Activated naive CD8-positive, alpha-beta T cell treated with anti-CD3 and anti-CD28 coated beads for 36 hours (primary cell): ENCODE results near the gene HEXD. TPM values are rescaled to one million over a fixed set of nuclear protein-coding genes. Genes with fewer than 3 reads are reported as not detected.

Source experiments
- DNase-seq: peaks from one replicate; pipeline ENCODE4 v3.0.0; 2021
- H3K27ac Mint-ChIP-seq: one replicate; pipeline ENCODE4 v1.8.0; 2022; ENCODE audit warnings: mild to moderate bottlenecking, moderate library complexity, mixed read lengths
- H3K27me3 Mint-ChIP-seq: one replicate; pipeline ENCODE4 v1.8.0; 2022; ENCODE audit warnings: mild to moderate bottlenecking, mixed read lengths
- H3K36me3 Mint-ChIP-seq: one replicate; pipeline ENCODE4 v1.8.0; 2021; ENCODE audit warnings: mild to moderate bottlenecking, mixed read lengths
- H3K4me1 Mint-ChIP-seq: one replicate; pipeline ENCODE4 v1.8.0; 2021; ENCODE audit warnings: mixed read lengths
- H3K4me3 Mint-ChIP-seq: one replicate; pipeline ENCODE4 v1.8.0; 2022; ENCODE audit warnings: mild to moderate bottlenecking, moderate library complexity, mixed read lengths
- H3K9me3 Mint-ChIP-seq: one replicate; pipeline ENCODE4 v1.8.0; 2022; ENCODE audit warnings: mixed read lengths
- total RNA-seq, 2 experiments: library from RNA; stranded (reverse); gene quantifications; one replicate each; pipeline ENCODE4 v1.2.3, GENCODE V29; 2021

HEXD gene
- total RNA-seq, 2 experiments from 2014 or later, result 17.3 to 20.3 TPM

DNA sequence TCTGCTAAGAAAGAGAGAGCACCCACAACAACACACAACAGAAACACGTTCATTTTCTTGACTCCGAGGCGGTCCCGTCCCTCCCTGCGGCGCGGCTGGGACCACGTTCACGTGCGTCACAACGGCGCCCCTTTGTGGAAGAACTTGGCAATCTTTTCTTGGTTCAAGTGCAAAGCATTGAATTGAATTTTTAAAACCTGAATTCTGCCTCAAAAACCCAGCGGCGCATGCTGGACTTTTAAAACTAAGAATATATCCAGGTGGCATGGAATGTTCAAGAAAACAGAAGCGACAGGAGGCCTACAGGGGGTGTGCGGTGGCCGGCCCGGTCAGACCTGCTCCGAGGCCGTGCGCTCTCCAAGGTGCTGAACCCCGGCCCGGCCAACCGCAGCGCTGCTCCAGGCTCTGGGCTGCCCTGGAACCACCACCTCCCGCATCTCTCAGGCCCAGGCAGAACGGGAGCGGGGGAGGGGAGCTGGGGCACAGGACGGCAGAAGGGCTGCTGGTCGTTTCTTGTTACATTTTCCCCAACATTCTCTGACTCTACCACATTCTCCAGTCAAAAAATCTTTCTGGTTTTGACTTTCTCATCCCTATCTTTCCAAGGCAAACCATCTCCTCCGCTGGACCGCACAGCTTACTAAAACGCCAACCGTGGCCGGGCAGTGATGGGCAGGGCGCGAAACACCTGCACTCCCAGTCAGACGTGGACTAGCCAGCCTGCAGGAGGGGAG is 3.4 kb upstream of the HEXD start:
- Mint-ChIP-seq H3K27ac (peak overlapping the region; percentile 23), H3K9me3 (no peaks in the 10 kb centered on the region), H3K4me3 (peak overlapping the region; percentile 18), H3K36me3 (peaks cover 5% of the 10 kb centered on the region), H3K27me3 (no peaks in the 10 kb centered on the region), H3K4me1 (peaks cover 17% of the 10 kb centered on the region)
- DNase-seq, result peak; percentile 75

DNA sequence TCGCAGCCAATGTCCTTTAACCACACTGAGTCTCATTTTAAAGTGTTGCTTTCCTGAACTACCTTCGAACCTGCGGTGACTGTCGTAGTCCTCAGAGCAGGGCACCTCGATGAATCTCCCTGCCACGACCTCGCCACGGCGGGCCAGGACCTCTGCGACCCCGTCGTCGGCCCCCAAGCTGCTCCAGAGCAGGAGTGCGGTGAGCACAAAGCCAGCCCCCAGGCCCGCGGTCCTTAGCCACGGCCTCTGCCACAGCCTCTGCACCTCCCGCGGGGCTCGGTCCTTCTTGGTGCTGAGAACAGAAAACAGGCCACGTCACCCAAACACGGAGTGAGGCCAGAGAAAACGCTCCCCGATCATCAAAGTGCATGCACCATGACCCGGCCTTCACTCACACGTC is 2.8 kb upstream of the HEXD start:
- no peak overlapping the region for H3K4me3 Mint-ChIP-seq
- no peaks in the 10 kb centered on the region for H3K9me3 Mint-ChIP-seq
- H3K27me3 Mint-ChIP-seq, result no peaks in the 10 kb centered on the region
- no peak overlapping the region for H3K27ac Mint-ChIP-seq
- H3K36me3 Mint-ChIP-seq, result peaks cover 10% of the 10 kb centered on the region
- no peak for DNase-seq
- peaks cover 23% of the 10 kb centered on the region for H3K4me1 Mint-ChIP-seq

DNA sequence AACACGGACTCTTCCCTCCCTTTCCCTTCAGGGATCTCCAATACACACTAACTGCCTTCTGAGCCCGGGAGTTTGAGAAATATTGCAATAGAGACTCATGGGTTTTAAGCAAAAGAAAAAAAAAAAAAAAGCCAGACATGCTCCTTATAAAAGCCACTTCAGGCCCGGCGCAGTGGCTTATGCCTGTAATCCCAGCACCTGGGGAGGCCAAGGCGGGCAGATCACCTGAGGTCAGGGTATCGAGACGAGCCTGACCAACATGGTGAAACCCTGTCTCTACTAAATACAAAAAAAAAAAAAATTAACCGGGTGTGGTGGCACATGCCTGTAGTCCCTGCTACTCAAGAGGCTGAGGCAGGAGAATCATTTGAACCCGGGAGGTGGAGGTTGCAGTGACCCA is 2.4 kb upstream of the HEXD start:
- H3K4me1 Mint-ChIP-seq, result peaks cover 23% of the 10 kb centered on the region
- no peaks in the 10 kb centered on the region for H3K9me3 Mint-ChIP-seq
- peaks cover 10% of the 10 kb centered on the region for H3K36me3 Mint-ChIP-seq
- no peaks in the 10 kb centered on the region for H3K27me3 Mint-ChIP-seq
- DNase-seq, result no peak
- no peak overlapping the region for H3K27ac Mint-ChIP-seq
- H3K4me3 Mint-ChIP-seq, result no peak overlapping the region

- DNase-seq, result no peak
- no peak overlapping the region for H3K27ac Mint-ChIP-seq
- no peaks in the 10 kb centered on the region for H3K9me3 Mint-ChIP-seq
- no peak overlapping the region for H3K4me3 Mint-ChIP-seq
- peaks cover 10% of the 10 kb centered on the region for H3K36me3 Mint-ChIP-seq
- peaks cover 23% of the 10 kb centered on the region for H3K4me1 Mint-ChIP-seq
- no peaks in the 10 kb centered on the region for H3K27me3 Mint-ChIP-seq
These were observed 1.9 kb upstream of the HEXD start for GRCh38 chr17:82416264-82416663.

DNA sequence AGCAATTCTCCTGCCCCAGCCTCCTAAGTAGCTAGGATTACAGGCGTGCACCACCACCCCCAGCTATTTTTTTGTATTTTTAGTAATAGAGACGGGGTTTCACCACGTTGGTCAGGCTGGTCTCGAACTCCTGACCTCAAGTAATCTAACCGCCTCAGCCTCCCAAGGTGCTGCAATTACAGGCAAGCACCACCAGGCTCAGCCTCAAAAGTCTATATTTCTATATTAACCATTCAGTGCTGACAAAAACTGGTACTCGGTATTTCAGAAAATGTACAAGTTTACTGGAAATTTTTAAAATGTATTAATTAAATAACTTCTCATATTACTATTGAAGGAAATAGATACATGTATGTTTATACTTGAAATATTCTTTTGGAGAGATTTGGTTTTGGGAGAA is 1.4 kb upstream of the HEXD start:
- Mint-ChIP-seq H3K27ac (no peak overlapping the region), H3K36me3 (peaks cover 10% of the 10 kb centered on the region), H3K9me3 (no peaks in the 10 kb centered on the region), H3K4me1 (peaks cover 23% of the 10 kb centered on the region), H3K27me3 (no peaks in the 10 kb centered on the region), H3K4me3 (no peak overlapping the region)
- no peak for DNase-seq

GRCh38 chr17:82419540-82419939 is 1.4 kb downstream of the HEXD start:
- Mint-ChIP-seq H3K36me3 (peaks cover 19% of the 10 kb centered on the region), H3K4me1 (peaks cover 21% of the 10 kb centered on the region), H3K27ac (peak overlapping the region; percentile 74), H3K9me3 (no peaks in the 10 kb centered on the region), H3K4me3 (peak overlapping the region; percentile 76), H3K27me3 (no peaks in the 10 kb centered on the region)
- DNase-seq, result no peak

DNA sequence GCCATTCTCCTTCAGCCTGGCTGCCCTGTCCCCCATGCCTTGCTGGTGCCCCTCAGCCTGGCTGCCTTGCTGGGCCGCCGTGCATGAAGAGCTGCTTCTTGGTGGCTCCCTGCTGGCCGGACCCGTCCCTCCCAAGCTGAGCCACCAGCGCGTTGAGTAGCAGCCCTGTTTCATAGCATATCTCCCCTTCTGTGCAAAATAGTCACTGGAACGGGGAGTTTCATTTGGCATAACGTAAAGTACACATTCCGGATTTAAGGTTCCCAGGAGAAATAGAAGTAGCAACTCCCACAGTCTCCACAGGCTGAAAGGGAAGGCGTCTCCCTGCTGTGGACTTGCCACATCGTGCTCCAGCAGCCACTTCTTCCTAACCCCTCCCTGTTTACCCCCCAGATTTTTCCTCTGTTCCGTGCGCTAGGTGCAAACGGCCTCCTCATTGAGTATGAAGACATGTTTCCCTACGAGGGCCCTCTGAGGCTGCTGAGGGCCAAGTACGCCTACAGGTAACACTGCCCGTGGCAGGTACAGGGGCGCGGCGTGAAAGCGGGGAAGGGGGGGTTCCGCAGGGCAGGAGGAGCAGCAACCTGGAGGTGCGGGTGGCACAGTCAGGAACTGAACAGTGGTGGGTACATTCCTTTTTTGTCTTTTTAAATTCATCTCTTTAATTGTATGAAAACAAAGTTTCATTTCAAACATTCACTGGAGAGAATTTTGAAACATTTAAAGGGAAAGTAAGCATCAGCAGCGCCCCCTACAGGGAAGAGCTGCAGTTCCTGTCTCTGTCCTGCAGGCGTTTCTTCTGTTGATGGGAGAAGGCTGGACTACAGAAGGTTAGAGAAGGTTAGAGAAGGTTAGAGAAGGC is 6.1 kb downstream of the HEXD start:
- DNase-seq, result peak; percentile 43
- Mint-ChIP-seq H3K4me1 (peaks cover 12% of the 10 kb centered on the region), H3K27me3 (no peaks in the 10 kb centered on the region), H3K27ac (peak overlapping the region; percentile 34), H3K36me3 (peaks cover 16% of the 10 kb centered on the region), H3K9me3 (no peaks in the 10 kb centered on the region), H3K4me3 (no peak overlapping the region)

DNA sequence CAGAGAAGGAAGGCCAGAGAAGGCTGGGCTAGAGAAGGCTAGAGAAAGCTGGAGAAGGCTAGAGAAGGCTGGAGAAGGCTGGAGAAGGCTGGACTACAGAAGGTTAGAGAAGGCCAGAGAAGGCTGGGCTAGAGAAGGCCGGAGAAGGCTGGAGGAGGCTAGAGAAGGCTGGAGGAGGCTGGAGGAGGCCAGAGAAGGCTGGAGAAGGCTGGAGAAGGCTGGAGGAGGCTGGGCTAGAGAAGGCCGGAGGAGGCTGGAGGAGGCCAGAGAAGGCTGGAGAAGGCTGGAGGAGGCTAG is 6.7 kb downstream of the HEXD start:
- peaks cover 8% of the 10 kb centered on the region for H3K4me1 Mint-ChIP-seq
- H3K36me3 Mint-ChIP-seq, result peaks cover 15% of the 10 kb centered on the region
- H3K9me3 Mint-ChIP-seq, result no peaks in the 10 kb centered on the region
- H3K27me3 Mint-ChIP-seq, result no peaks in the 10 kb centered on the region
- H3K27ac Mint-ChIP-seq, result peak overlapping the region; percentile 34
- H3K4me3 Mint-ChIP-seq, result no peak overlapping the region
- DNase-seq, result no peak

- H3K4me3 Mint-ChIP-seq, result no peak overlapping the region
- H3K36me3 Mint-ChIP-seq, result no peaks in the 10 kb centered on the region
- no peak for DNase-seq
- H3K9me3 Mint-ChIP-seq, result no peaks in the 10 kb centered on the region
- H3K27me3 Mint-ChIP-seq, result no peaks in the 10 kb centered on the region
- H3K4me1 Mint-ChIP-seq, result peaks cover 2% of the 10 kb centered on the region
- H3K27ac Mint-ChIP-seq, result no peak overlapping the region
These were observed 10.4 kb downstream of the HEXD start for GRCh38 chr17:82428546-82428945.

DNA sequence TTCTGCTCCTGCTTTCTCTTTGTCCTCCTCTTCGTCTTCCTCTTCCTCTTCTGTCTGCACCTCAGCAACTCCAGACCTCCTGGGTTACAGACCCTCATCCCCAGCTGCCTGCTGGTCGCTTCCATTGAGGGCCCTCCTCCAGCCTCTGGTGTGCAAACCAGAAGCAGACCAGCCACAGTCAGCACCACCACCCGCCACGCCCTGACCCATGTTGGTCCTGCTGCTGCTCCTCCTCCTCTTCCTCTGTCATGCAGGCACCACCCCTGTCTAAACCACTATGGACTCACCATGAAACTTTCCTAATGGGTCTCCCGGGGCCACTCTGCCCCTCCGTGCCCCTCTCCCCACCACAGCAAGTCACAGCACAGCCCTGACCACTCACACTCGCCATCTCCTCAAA is 11.7 kb downstream of the HEXD start:
- no peak overlapping the region for H3K27ac Mint-ChIP-seq
- H3K4me3 Mint-ChIP-seq, result no peak overlapping the region

GRCh38 chr17:82432017-82432416 is 13.9 kb downstream of the HEXD start:
- Mint-ChIP-seq H3K27me3 (no peaks in the 10 kb centered on the region), H3K4me1 (peaks cover 4% of the 10 kb centered on the region), H3K4me3 (no peak overlapping the region), H3K27ac (no peak overlapping the region), H3K36me3 (no peaks in the 10 kb centered on the region), H3K9me3 (no peaks in the 10 kb centered on the region)
- DNase-seq, result no peak

More for the DNA sequence above, 11.7 kb downstream of the HEXD start:
- no peak for DNase-seq
- H3K36me3 Mint-ChIP-seq, result no peaks in the 10 kb centered on the region
- H3K4me1 Mint-ChIP-seq, result peaks cover 4% of the 10 kb centered on the region
- H3K9me3 Mint-ChIP-seq, result no peaks in the 10 kb centered on the region
- no peaks in the 10 kb centered on the region for H3K27me3 Mint-ChIP-seq

DNA sequence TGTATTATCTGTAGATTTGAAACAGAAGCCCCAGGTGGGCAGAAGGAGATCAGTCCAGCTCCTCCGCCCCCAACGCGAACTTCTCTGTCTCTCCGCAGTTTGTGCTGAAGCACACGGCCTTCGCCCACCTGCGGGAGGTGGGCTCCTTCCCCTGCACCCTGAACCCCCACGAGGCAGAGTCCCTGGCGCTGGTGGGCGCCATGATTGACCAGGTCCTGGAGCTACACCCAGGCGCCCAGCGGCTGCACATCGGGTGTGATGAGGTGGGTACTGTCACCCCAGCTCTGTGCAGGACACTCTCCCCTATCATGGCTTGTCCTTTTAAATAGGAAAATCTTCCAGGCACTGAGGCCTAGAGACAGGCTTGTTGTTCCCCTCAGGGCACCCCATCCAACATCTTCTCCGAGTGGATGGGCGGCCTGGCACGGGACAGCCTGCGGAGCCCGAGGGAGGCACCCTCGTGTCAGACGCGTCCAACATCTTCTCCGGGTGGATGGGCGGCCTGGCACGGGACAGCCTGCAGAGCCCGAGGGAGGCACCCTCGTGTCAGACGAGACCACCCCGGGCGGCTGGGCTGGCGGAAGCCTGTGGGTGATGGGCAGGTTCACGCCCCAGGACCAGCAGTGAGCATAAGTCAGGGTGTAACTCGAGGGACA is 15.5 kb downstream of the HEXD start:
- Mint-ChIP-seq H3K4me3 (no peak overlapping the region), H3K4me1 (peaks cover 4% of the 10 kb centered on the region), H3K27ac (no peak overlapping the region), H3K36me3 (no peaks in the 10 kb centered on the region), H3K27me3 (no peaks in the 10 kb centered on the region), H3K9me3 (no peaks in the 10 kb centered on the region)
- no peak for DNase-seq

DNA sequence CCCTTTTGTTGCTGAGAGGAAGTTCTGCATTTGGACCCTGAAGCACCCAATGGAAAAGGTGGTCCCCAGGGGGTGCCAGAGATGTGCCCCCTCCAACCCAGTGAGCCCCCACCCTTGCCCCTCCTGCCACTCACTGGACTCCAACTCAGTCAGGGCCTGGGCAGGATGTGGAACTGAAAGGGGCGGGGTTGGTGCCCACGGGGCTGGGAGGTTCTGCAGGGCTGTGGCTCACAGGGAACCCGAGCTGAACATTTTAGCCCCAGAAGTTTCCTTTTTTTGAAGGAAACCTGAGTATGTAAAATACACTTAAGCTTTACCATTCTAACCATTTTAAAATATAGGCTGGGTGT is 16.0 kb downstream of the HEXD start:
- Mint-ChIP-seq H3K4me1 (peaks cover 4% of the 10 kb centered on the region), H3K9me3 (no peaks in the 10 kb centered on the region), H3K27me3 (no peaks in the 10 kb centered on the region), H3K36me3 (no peaks in the 10 kb centered on the region), H3K27ac (no peak overlapping the region), H3K4me3 (no peak overlapping the region)
- no peak for DNase-seq

GRCh38 chr17:82435103-82435502 is 17.0 kb downstream of the HEXD start:
- DNase-seq, result no peak
- H3K9me3 Mint-ChIP-seq, result no peaks in the 10 kb centered on the region
- no peak overlapping the region for H3K27ac Mint-ChIP-seq
- no peaks in the 10 kb centered on the region for H3K36me3 Mint-ChIP-seq
- no peaks in the 10 kb centered on the region for H3K27me3 Mint-ChIP-seq
- no peak overlapping the region for H3K4me3 Mint-ChIP-seq
- H3K4me1 Mint-ChIP-seq, result peaks cover 1% of the 10 kb centered on the region
